GM12864 (cell line): ENCODE data around the gene OSBP2.

Experiments used
- DNase-seq: peaks from one replicate; pipeline ENCODE4 v3.0.0-alpha.2; 2011; ENCODE audit warnings: low read depth
- H3K4me3 ChIP-seq: 2 replicates; pipeline ENCODE4 v1.5.1; 2011; ENCODE audit warnings: mild to moderate bottlenecking, low read depth, low read length, control low read depth
- TF ChIP-seq, protein P1 (sequence below): IDR thresholded peaks from 2 replicates; pipeline ENCODE4 v1.5.1; 2011; ENCODE audit warnings: low read depth, mild to moderate bottlenecking, moderate library complexity, low read length, control low read depth, inconsistent platforms; ENCODE audit errors: missing control alignments

The OSBP2 gene

DNA sequence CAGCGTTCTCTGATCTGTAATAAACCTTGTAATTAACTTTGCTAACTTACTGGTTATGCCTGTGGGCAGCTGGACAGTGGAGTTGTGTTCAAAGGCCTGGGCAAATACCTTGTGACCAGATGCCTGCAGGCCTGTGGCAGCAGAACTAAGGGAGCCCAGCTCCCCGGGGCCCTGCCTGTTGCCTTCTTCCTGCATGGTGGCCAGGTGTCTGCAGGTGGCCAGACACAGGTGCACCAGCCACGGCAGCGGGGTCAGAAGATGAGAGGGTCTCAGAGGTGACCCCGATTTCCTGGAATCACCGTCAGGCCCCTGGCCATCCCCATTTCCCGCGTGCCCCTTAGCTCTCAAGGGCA is 127.2 kb downstream of the OSBP2 start:
- H3K4me3 ChIP-seq, result no peak overlapping the region
- DNase-seq, result no peak
- TF ChIP-seq, protein P1, sequence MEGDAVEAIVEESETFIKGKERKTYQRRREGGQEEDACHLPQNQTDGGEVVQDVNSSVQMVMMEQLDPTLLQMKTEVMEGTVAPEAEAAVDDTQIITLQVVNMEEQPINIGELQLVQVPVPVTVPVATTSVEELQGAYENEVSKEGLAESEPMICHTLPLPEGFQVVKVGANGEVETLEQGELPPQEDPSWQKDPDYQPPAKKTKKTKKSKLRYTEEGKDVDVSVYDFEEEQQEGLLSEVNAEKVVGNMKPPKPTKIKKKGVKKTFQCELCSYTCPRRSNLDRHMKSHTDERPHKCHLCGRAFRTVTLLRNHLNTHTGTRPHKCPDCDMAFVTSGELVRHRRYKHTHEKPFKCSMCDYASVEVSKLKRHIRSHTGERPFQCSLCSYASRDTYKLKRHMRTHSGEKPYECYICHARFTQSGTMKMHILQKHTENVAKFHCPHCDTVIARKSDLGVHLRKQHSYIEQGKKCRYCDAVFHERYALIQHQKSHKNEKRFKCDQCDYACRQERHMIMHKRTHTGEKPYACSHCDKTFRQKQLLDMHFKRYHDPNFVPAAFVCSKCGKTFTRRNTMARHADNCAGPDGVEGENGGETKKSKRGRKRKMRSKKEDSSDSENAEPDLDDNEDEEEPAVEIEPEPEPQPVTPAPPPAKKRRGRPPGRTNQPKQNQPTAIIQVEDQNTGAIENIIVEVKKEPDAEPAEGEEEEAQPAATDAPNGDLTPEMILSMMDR, result no peak

DNA sequence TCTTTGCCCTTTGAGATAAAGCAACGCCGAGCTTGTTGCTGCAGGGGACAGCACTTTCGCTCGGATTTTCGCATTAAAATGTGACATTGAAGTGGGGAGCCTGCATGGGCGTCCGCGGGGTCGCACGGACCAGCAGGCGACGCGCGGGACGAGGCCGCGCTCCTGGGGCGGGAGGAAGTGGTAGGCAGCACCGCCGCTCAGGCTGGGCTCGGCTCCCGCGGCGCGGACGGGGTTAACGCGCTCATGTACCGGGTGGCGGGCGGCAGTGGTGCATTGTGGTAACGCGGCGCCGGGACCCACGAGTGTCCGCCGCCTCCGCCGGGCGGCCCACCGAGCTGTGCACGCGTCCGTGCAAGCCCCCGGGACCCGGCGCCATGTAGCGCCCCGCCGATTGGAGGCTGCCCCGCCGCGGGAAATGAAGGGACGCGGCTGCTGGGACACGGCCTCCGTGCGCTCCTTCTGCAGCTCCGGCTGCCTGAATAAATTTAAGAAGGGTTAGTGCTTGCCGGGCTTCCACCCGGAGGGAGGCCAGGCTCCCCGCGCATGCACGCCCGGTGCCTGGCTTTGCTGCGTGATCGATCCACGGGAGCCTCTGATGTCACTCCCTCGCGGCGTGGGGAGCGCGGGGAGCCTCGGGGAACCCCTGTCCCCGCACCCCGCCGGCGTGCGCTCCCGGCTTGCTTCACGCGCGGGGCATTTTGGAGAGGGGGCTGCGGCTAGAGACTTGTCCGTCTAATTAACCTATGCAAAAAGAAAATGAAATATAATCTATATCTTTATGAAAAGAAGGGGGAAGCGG is 127.7 kb downstream of the OSBP2 start:
- TF ChIP-seq, protein P1, result no peak
- no peak overlapping the region for H3K4me3 ChIP-seq
- no peak for DNase-seq

DNA sequence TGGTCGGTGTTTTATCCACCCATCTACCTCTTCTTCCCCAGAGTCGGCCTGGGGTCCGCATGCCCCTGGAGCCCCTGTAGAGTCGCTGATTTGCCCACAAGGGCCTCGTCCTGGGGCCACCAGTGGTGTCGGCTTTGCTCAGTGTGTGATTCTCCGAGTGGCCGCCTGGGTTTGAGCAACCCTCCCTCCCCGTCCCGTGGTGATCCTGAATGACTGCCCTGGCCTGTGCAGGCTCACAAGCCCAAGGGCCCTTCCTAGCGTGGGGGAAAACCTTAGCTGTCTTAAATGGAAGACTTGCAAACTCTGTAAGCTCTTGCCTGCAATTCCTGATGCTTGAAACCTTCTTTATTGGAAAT is 128.3 kb downstream of the OSBP2 start:
- DNase-seq, result no peak
- H3K4me3 ChIP-seq, result no peak overlapping the region
- TF ChIP-seq, protein P1, result no peak

DNA sequence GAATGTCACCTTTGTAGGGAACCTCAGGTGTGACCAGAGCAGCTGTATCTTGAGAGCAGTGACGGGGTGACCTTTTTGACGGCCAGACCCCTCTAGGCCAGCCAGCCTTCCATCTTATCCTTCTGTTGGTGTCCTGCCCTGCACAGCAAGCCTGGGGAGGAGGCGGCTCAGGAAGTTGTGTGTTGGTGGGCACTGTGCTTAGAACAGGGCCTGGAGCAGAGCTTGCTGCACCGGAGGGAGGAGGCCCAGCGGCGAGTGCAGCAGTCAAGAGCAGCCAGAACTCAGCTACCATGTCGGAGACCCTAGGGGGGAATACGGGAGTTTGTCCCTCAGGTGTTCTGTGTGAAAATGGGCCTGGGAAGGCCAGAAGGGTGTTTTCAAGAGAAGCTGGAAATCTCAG is 129.4 kb downstream of the OSBP2 start:
- TF ChIP-seq, protein P1, result no peak
- H3K4me3 ChIP-seq, result no peak overlapping the region
- no peak for DNase-seq

DNA sequence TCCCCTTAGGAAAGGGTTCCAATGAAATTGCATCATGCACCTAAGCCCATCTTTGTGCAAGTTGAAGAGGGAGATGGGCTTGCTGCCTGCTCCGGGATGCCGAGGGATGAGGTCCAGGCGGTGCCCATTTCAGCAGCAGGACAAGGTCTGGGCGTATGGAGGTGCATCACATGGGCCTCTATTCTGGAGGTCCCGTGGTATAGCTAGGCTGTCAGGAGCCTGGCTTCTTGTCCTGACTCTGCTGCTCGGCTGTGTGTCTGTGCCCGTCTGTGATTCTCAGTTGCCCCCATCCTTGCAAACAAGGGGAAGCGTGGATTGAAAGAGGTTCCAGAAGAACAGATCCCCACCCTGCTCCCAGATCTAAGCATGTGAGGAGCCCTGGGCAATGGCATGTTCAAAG is 130.0 kb downstream of the OSBP2 start:
- no peak for DNase-seq
- TF ChIP-seq, protein P1, result no peak
- H3K4me3 ChIP-seq, result no peak overlapping the region

DNA sequence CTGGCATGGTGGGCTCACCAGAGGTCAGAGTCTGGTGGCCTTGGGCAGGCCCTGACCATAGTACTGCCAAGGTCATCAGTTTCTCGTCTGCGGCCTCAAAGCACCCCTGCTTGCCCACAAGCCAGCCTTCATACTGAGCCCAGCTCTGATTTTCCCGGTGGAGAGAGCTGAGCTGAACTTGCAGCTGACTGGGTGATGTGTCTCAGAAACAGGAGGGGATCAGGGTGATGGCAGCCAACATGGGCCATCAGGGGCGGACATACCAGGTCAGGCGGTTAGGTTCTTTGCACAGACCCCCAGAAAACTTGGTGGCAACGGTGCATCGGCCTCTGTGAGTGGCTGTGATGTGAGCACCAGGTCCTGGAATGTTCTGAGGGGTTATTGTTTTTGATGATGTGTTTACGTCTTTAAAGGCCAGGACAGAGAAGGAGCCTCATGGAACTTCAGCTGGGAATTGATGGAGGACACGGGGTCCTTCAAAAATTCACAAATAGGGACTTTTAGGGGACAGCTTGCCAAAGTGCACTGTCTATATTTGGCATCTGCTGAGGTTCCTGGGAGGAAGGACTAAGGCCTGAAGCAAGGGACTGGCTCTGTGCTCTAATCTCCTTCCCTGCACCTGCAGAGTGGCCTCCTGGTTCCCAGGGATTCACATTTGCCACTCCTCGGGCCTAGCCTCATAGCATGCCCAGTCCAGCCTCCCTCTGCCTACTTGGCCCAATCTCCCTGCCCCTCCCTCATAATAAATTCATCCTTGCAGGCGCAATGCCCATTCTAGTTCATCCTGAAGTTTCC is 131.2 kb downstream of the OSBP2 start:
- DNase-seq, result no peak
- TF ChIP-seq, protein P1, result no peak
- no peak overlapping the region for H3K4me3 ChIP-seq
